DMS79 treated with DMSO at 0.1 percent for 48 hours (cell line): ENCODE results near the gene GHRHR.

Experiments
- DNase-seq: peaks from one replicate; lab custom pipeline; 2025; lab: John Stamatoyannopoulos, UW

GHRHR gene

DNA sequence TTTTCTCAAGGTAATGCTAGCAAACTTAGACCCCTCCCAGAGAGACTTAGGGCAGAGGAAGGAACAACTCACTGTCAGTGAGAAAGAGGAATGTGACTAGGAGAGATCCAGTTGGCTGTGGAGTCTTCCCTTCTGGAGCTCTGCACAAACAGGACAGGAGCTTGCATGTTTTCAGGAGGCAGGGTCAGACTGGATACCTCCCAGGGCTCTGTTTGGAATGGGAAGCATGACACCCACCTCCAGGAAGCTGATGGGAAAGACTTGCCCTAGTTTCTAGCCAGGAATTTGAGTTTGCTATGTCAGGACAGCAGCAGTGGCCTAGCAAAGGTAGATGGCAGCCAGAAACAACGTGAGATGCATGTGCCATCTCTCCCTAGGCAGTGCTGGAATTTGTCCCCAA, 40.6 kb downstream of the GHRHR start:
- DNase-seq: no peak

DNA sequence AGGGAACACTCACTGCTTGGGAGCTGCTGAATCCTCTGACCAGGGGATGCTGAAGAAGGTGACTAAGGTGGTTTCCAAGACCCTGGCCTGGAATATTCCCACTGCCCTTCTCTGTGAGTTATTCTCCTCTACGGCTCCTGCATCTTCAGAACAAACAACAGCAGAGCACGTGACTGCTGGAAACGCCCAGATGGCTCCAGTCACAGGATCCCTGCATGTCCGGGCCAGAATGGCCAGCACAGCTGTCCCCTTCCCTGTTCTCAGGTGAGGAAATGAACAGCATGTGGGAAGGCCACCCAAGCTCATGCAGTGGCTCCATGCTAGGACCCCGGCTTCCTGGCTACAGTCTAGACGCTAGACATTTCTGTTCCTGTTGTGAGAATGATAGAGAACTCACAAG, 43.1 kb downstream of the GHRHR start:
- DNase-seq: no peak

- no peak for DNase-seq
Measured at GRCh38 chr7:31007634-31008033, 43.9 kb downstream of the GHRHR start.

GRCh38 chr7:31014826-31015225, 51.1 kb downstream of the GHRHR start:
- no peak for DNase-seq

DNA sequence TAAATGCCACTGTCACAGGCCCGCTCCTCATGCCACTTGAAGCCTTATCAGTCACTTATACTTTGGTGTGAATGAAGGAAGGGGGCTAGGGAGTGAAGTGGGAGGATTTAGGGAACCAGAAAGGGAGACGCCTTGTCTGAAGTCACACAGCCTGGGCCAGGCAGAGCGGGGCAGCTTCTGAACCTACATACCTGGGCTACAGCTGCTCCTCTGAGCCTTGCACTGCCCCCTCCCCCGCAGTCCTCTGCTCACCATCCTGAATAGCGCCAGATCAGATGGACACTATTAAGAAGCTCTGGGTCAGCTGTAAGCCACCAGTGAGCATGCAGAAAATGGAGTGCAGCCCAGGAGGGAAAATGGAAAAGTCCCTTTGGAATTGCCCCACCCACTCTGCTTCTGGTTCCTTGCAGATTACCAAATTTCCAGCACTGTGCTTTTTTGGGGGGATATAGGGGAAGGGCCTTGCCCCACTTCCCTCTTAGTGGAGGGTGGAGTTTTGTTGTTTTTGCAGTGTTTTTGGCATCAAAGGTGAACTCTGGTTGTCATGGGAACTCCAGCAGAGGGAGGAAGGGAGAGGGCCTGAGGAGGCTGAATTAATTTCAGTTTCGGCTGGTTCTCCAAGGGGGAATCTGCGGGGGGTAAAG, 53.4 kb downstream of the GHRHR start:
- no peak for DNase-seq

DNA sequence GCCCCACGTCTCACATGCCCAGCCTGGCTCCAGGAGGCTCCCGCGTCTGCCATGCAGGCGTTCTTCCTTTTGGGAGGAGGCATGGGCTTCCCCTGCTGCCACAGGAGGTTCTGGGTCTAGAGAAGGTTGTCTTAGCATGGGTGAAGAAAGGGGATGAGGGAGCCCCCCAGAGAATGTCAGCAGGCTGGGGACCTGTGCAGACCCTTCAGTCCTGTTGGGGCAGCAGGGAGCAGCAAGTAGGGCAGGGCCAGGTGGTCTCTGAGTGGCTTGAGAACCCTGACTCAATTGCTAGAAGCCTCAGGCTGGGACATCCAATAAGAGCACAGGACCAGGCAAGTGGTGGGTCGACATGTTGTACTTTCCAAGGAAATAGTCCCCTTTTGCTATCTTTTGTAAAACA, 54.0 kb downstream of the GHRHR start:
- DNase-seq: no peak

DNA sequence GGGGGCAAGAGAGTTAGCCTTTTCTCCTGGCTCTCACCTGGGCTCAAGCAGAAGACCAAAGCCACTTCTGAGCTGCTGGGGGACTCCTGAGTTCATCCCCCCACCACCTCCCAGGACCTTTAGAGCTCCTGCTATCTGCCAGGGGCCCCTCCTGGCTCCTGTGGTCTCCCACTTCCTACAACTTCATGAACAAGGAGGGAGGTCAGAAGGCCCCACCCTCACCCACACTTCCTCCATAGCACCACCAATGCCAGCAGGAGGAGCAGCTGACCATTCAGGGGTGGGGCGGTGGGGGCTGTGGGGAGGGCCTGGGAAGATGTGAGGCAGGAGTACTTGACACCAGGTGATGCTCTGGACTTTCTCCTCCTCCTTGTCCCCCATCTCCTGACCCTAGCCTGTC, 55.8 kb downstream of the GHRHR start:
- no peak for DNase-seq

- DNase-seq: no peak
Measured at GRCh38 chr7:31020161-31020560, 56.4 kb downstream of the GHRHR start.

DNA sequence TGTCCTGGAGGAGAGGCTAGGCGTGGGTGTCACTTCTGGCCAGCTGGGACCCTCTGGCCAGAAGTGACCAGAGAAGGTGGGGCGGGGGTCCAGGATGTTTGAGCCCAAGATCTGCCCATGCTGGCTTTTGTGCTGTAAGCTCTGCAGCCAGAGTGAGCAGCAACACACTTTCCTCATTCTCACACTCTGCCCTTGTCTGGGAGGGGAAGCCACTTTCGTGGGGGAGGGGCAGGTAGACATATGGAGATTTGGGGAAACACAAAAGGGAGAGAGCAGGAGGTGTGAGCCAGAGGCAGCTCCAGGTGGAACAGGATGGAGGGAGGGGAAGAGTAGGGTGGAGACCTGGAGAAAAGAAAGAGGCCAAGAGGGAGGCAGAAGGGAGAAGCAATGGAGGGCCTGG, 56.9 kb downstream of the GHRHR start:
- DNase-seq: no peak

GRCh38 chr7:31022117-31022516, 58.4 kb downstream of the GHRHR start:
- DNase-seq: no peak

- no peak for DNase-seq
Measured at GRCh38 chr7:31022726-31023125, 59.0 kb downstream of the GHRHR start.

GRCh38 chr7:31023877-31024276, 60.1 kb downstream of the GHRHR start:
- no peak for DNase-seq

DNA sequence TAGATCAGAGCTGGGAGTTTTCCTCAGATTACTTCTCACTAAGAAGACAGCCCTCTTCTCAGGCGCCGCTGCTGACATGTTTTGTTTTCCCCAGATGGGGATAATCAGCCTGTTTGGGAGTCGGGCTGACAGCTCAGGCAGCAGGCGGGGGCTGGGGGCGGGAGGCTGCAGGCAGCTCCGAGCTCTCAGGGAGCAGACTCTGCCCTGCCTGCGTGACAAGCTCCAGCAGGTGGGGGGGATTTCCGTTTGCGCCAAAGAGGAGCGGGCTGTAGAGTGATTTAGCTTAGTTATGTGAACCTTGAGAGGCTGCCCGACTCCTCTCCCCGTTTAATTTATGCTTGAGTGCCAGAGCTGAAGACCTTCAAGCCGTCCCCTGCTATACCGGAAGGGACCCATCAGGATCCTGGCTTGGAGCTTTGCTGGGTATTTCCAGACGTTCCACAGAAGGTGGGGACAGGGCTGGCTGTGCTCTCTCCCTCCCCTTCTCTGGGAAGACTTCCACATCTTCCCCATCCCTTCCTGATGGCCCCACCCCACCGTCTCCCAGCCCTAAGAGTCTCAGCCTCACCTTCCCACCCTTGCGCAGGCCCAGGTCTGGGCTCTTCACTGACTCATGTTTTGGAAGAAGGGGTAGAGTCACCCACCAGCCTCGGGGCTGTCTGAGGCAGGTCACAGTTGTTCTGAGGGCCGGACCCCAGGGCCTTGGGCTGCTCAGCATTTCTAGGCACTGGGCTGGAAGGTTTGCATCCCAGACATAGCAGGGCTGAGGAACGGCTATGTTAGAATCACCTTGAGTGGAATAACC, 63.6 kb downstream of the GHRHR start:
- DNase-seq: no peak

GRCh38 chr7:31028006-31028405, 64.3 kb downstream of the GHRHR start:
- DNase-seq: no peak

- DNase-seq: no peak
Measured at GRCh38 chr7:31028417-31028992, 64.8 kb downstream of the GHRHR start.
